ENCODE data around the gene SHFL. TPM values are rescaled to one million over a fixed set of nuclear protein-coding genes. Genes with fewer than 3 reads are reported as not detected.

SHFL gene
- 9.6 TPM for total RNA-seq

GRCh38 chr19:10085641-10086590 lies at the start of gene SHFL:
TSS of gene SHFL (plus strand) at chr19:10086317. CDS start at chr19:10086428, 111 bp downstream.
- DNase-seq = peak; percentile 56

DNA sequence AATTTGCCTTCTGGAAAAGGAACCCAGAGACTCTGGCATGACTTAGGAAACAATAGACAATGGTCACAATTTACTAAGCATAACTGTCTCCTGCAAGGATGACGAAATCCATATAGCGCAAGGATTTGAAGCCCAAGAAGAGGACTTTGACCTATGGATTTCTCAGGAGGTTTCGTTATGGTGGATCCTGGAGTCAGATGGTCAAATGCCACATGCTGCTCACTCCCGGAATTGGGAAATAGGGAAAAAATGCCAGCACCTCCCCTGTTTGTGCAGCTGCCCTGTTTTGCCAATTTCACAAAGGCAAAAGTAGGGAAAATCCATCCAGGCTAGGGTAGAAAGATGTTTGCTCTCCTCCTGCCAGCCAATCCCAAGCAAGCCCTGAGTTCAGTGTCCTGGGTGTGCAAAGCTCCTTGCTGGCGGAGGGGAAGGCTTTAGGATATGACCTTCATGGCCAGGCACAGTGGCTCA lies 49.5 kb upstream of the SHFL start:
- no peak for DNase-seq

DNA sequence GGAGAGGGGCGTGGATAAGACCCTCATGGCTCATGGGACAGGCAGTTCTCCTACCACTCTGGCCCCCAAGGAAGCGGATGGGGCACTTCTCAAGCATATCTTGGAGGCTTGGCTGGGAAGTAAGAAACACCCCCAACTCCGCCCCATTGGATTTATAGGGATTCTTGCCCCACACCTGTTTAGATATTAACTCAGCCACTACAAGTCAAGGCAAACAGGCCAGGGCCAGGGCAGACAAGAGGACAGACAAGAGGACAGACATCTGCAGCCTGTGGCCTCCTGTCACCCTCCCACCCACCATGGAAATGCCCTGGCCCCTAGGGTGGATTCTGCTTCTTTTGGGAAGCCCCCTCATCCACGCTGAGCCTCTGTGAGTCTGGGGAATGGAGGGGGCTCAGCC lies 48.8 kb upstream of the SHFL start:
- DNase-seq = no peak

DNA sequence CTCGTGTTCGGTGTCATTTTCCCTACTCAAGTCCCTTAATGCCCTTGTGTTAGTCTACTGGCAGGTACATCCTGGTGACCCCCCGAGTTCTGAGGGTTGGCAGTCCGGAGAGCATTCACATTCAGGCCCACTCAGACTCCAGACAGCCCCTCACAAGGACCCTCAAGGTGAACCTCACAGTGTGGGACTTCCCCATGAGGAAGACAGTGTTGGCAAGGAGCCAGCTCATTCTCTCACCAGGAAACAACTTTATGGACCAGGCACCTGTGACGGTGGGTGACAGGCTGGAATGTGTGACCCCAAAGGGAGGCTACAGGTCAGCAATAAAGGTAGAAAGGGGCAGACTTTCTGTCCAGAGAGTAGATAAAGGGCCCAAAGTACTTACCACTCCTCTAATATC lies 48.3 kb upstream of the SHFL start:
- no peak for DNase-seq

GRCh38 chr19:10043286-10043927 lies 42.7 kb upstream of the SHFL start:
- DNase-seq = no peak

GRCh38 chr19:10044390-10044789 lies 41.7 kb upstream of the SHFL start:
- DNase-seq = no peak

GRCh38 chr19:10045371-10045770 lies 40.7 kb upstream of the SHFL start:
- DNase-seq = no peak

- DNase-seq = no peak
These were observed 36.5 kb upstream of the SHFL start for GRCh38 chr19:10049626-10050025.

GRCh38 chr19:10052602-10053360 lies 33.3 kb upstream of the SHFL start:
- DNase-seq = no peak

DNA sequence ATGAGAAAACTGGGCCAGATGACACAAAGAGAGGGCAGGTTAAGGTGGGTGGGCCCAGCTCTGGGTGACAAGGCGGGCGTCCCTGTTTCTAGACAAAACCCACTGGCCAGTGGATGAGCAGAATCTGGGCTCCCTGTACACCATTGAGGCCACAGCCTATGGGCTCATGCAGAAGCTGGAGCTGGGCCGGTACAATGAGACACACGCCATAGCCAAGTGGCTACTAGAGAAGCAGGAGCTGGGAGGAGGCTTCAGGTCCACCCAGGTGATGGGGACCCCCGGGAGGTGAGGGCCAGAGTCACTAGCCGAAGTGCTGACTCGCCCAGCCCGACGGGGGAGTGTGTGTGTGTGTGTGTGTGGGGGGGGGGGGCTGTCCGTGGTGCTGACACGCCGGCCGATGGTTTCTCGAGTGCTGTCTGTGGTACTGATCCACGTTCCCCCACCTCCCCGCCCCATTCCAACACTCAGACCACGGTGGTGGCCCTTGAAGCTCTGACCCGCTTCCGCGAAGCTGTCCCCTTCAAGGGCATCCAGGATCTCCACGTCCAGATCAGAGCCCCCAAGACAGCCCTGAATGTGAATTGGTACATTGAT lies 24.3 kb upstream of the SHFL start:
- DNase-seq = no peak

DNA sequence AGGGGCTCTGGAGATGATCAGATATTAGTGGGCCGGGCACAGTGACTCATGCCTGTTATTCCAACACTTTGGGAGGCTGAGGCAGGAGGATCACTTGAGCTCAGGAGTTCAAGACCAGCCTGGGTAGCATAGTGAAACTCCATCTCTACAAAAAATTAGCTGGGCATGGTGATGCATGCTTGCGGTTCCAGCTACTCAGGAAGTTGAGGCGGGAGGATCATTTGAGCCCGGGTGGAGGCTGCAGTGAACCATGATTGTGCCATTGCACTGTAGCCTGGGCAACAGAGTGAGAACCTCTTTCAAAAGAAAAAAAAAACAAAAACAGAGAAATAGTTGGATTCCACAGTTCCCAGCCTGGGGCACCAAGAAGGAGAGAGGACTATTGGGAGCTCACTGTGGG lies 17.9 kb upstream of the SHFL start:
- no peak for DNase-seq

DNA sequence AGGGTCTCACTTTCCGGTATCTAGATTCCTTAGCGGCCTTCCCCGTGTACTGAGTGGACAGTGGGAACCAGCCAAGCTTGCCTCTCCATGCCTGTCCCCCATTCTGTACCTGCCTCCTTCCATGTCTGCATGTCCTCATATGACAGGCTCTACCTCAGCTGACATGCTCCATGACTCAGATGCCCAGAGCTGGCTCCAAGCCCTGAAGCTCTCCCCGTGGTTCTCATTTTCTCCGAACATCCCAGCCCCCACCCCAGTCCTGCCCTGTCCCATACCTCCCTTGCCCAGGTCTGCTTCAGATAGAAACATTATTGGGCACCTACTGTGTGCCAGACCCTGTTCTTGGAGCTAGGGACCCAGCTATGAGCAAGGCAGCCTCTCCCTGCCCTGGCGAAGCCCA lies 17.1 kb upstream of the SHFL start:
- no peak for DNase-seq

GRCh38 chr19:10070730-10071446 lies 15.2 kb upstream of the SHFL start:
- no peak for DNase-seq

- no peak for DNase-seq
These were observed 12.0 kb upstream of the SHFL start for GRCh38 chr19:10074153-10074552.

DNA sequence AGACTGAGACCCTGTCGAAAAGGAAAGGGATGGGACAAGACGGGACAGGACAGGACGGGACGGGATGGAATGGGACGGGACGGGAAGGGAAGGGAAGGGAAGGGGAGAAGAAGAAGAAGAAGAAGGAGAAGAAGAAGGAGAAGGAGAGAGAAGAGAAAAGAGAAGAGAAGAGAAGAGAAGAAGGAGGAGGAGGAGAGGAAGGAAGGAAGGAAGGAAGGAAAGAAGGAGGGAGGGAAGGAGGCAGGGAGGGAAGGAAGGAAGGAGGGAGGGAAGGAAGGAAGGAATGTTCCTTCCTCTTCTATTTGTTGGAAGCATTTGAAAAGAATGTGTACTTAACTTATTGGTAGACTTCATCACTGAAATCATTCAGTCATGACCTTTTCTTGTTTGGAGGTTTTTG lies 9.6 kb upstream of the SHFL start:
- no peak for DNase-seq

DNA sequence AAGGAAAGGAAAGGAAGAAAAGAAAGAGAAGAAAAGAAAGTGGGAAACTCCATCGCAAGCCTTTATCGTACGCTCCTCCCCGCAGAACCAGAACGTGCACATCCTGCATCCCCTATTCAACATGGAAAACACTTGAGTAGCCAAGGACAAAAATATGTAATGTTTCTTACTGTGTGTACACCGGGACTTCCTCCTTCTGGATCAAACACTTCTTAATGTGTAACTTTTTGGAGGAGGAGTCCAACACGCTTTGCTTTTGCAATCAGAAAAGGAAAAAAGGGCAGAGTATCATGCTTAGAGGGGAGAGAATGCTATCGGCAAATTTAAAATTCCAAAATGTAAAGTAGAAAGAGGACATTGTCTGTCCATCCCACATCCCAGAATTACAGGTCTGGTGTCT lies 7.8 kb upstream of the SHFL start:
- DNase-seq = no peak

GRCh38 chr19:10079031-10079453 lies 7.1 kb upstream of the SHFL start:
- no peak for DNase-seq

GRCh38 chr19:10083911-10084310 lies 2.2 kb upstream of the SHFL start:
- DNase-seq = no peak

- DNase-seq = no peak
These were observed 1.3 kb upstream of the SHFL start for GRCh38 chr19:10084803-10085202.

DNA sequence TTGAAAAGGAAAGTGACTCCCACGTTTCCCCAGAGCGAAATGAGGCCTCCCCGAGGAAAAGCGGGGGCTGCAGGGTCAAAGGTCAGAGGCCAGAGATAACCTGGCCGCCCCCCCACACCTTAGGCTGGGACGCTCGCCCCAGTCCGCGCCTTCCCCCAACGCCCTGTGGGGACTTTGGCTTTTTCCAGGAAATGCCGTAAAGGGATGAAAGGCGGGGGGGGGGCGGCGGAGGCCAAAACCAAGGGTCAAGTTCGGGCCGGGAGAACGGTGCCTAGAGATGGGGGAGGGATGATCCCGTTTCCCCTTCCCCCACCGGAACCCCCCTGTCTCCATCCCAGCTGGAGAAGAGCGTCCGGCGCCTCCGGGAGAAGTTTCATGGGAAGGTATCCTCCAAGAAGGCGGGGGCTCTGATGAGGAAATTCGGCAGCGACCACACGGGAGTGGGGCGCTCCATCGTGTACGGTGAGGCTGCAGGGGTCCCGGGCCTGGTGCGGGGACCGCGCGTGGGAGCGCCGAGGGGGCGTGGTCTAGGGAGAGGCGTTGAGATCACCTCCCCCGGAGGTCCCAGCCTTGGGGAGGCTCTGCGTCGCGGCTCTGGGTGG lies 575 bp downstream of the SHFL start:
- DNase-seq = no peak

Data from skin of body (tissue), 2 donors.